HG02763 (cell line): Measurements from ENCODE around the gene SH2D4B.

Experiments
- ATAC-seq: cut with Tn5 transposase; IDR thresholded peaks from one replicate; pipeline ENCODE4 v1.9.1; 2021; ENCODE audit warnings: mild to moderate bottlenecking, moderate library complexity; ENCODE audit not compliant: unreplicated experiment

SH2D4B gene

GRCh38 chr10:80585812-80586211 lies 48.1 kb downstream of the SH2D4B start:
- no peak for ATAC-seq

DNA sequence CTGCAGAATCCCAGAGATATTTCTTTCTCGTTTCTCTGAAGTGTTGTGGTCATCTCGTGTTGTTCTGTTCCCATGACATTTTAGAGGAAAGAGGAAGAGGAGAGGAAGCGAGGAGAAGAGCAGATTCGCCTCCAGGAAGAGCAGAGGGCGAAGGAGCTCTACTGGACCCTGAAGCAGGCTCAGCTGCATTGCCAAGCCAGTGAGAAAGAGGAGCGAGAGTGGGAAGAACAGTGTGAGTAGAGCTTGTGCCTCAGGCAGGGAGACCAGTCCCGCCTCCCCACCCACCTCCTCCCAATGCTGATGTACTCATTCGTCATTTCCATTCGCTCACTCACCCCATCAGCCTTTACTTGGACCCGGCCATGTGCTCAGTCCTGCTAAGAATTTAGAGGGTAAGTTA lies 50.8 kb downstream of the SH2D4B start:
- no peak for ATAC-seq

- ATAC-seq = peak; percentile 92
Measured at GRCh38 chr10:80589726-80590373, 52.1 kb downstream of the SH2D4B start.

- ATAC-seq = no peak
Measured at GRCh38 chr10:80590585-80591125, 53.0 kb downstream of the SH2D4B start.

GRCh38 chr10:80596391-80597257 lies 58.9 kb downstream of the SH2D4B start:
- ATAC-seq = peak; percentile 30

GRCh38 chr10:80598084-80598798 lies 60.5 kb downstream of the SH2D4B start:
- ATAC-seq = peak; percentile 59

GRCh38 chr10:80598951-80599350 lies 61.2 kb downstream of the SH2D4B start:
- no peak for ATAC-seq

GRCh38 chr10:80599424-80599847 lies 61.7 kb downstream of the SH2D4B start:
- peak; percentile 78 for ATAC-seq

GRCh38 chr10:80600256-80600655 lies 62.6 kb downstream of the SH2D4B start:
- ATAC-seq = no peak

GRCh38 chr10:80602881-80603280 lies 65.2 kb downstream of the SH2D4B start:
- ATAC-seq = no peak

GRCh38 chr10:80603516-80603915 lies 65.8 kb downstream of the SH2D4B start:
- ATAC-seq = no peak

- no peak for ATAC-seq
Measured at GRCh38 chr10:80608706-80609105, 71.0 kb downstream of the SH2D4B start.

GRCh38 chr10:80609331-80609730 lies 71.6 kb downstream of the SH2D4B start:
- no peak for ATAC-seq

DNA sequence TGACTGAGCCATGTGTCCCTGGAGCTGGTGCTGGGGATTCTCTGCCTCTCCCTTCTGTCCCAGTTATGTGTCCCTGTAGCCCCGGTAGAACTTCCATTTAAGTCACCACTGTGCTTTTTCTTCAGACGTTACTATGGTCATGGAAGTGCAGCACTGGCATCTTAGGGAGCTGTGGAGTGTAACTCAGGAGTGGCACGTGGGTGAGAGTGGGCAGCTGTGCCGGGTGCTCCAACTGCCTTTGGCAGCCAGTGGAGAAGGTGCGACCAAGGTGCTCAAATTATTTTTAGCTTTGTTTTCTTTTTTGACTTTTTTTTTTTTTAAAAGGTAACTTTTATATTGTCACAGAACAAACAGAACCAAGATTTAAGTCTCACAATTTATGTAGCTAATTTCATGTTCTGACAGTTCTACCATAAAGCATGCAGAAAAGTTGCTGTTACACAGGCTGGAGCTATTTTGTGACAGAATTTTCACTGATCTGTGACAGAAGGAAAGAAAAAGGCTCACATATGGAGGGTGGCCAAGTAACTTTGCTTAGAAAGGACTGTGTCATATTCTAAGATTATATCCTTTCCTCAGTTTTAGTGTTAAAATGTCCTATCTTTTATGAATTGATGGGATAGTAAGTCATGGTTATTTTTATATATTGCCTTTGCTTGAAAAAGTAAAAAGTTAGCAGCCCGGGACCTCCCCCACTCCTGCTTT lies 73.9 kb downstream of the SH2D4B start:
- ATAC-seq = no peak

DNA sequence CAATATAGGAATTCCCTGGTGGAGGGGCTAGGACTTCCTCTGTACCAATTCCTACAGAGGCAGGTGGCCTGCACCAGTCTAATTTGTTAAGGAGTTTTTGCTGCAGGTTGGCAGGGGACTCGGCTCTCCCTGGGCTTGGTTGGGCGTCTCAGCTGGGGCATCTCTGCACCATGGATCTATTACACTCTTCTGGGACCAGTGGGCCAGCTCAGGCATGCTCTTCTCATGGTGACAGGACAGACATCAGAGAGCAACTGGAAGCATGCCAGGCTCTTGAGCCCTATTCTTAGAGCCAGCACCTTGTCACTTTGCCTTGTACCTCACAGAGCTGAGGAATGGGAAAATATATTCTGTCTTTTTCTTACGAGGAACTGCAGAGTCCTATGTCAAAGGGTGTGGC lies 74.6 kb downstream of the SH2D4B start:
- no peak for ATAC-seq

GRCh38 chr10:80613466-80614170 lies 75.9 kb downstream of the SH2D4B start:
- ATAC-seq = no peak

GRCh38 chr10:80614576-80615416 lies 77.1 kb downstream of the SH2D4B start:
- no peak for ATAC-seq

- no peak for ATAC-seq
Measured at GRCh38 chr10:80617807-80618206, 80.1 kb downstream of the SH2D4B start.

DNA sequence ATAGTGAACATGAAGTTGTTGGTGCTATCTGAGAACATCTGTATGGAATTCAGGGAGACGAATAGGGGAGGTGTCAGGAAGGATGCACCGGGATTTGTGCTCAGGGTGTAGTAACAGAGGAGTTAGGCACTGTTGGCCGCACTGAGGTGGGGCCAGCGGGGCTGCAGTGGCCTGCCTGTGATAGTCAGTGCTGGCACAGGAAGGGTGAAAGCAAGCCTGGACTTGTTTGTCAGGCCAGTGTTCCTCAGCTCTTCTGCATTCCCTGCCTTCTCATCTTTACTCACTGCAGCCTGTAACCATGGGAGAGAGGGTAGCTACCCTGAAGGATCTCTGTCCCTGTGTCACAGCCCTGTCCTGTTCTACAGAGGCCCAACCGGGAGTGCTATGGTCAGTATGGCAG lies 81.3 kb downstream of the SH2D4B start:
- no peak for ATAC-seq
